IPS DF 6.9 (cell line): ENCODE measurements around the gene SPATA31E1.
"Not testable (repeated sequence)": the region's sequence is repeated elsewhere in the genome, so short reads cannot be mapped to it uniquely, and the experiment has no call there.

Experiments
- DNase-seq: peaks from one replicate; pipeline ENCODE4 v3.0.0-alpha.2; 2013; ENCODE audit warnings: low read depth, low spot score
- H3K27ac ChIP-seq: one replicate; pipeline ENCODE4 v1.5.1; 2013; ENCODE audit warnings: low read length, control low read depth
- H3K27me3 ChIP-seq: 2 replicates; pipeline ENCODE4 v1.6.1; 2013; ENCODE audit warnings: mild to moderate bottlenecking, low read length; ENCODE audit not compliant: control insufficient read depth, insufficient read depth
- H3K36me3 ChIP-seq: 2 replicates; pipeline ENCODE4 v1.6.1; 2013; ENCODE audit warnings: low read length; ENCODE audit not compliant: control insufficient read depth, insufficient read depth
- H3K4me1 ChIP-seq: 2 replicates; pipeline ENCODE4 v1.6.1; 2013; ENCODE audit warnings: low read length; ENCODE audit not compliant: control insufficient read depth, insufficient read depth
- H3K4me3 ChIP-seq: 2 replicates; pipeline ENCODE4 v1.5.1; 2013; ENCODE audit warnings: mild to moderate bottlenecking, low read length
- H3K9me3 ChIP-seq: 2 replicates; pipeline ENCODE4 v1.6.1; 2013; ENCODE audit warnings: low read length, inconsistent platforms; ENCODE audit not compliant: control insufficient read depth, insufficient read depth
- WGBS: extraction: QIAGEN DNeasy Blood & Tissue Kit; methylation state at CpG from one replicate; pipeline ENCODE4 v1.1.7; 2013; ENCODE audit warnings: mixed read lengths, missing lambda C conversion rate; ENCODE audit not compliant: insufficient read length, insufficient coverage; 5-methylcytosine and 5-hydroxymethylcytosine counted together

Gene SPATA31E1

GRCh38 chr9:87923012-87923411 is 40.3 kb downstream of the SPATA31E1 start:
- not testable (repeated sequence) for DNase-seq, H3K4me1 ChIP-seq
- WGBS = no CpG with 5 or more reads among the region's 10 CpGs

GRCh38 chr9:87924851-87925250 is 42.2 kb downstream of the SPATA31E1 start:
- H3K9me3 ChIP-seq, DNase-seq, H3K27me3 ChIP-seq, H3K4me3 ChIP-seq, H3K4me1 ChIP-seq, H3K36me3 ChIP-seq, H3K27ac ChIP-seq: not testable (repeated sequence)
- WGBS = no CpG with 5 or more reads among the region's 10 CpGs

More at GRCh38 chr9:87923012-87923411, 40.3 kb downstream of the SPATA31E1 start:
- H3K27ac ChIP-seq, H3K36me3 ChIP-seq, H3K27me3 ChIP-seq, H3K9me3 ChIP-seq, H3K4me3 ChIP-seq: not testable (repeated sequence)

- not testable (repeated sequence) for DNase-seq, H3K9me3 ChIP-seq, H3K36me3 ChIP-seq, H3K4me3 ChIP-seq, H3K27ac ChIP-seq, H3K4me1 ChIP-seq, H3K27me3 ChIP-seq
Measured at GRCh38 chr9:87929152-87929551, 46.5 kb downstream of the SPATA31E1 start.

- H3K36me3 ChIP-seq, H3K27ac ChIP-seq, H3K4me3 ChIP-seq, H3K9me3 ChIP-seq, DNase-seq, H3K4me1 ChIP-seq, H3K27me3 ChIP-seq: not testable (repeated sequence)
- no CpG with 5 or more reads among the region's 7 CpGs for WGBS
Measured at GRCh38 chr9:87934444-87934843, 51.8 kb downstream of the SPATA31E1 start.

- not testable (repeated sequence) for H3K27me3 ChIP-seq, H3K4me1 ChIP-seq, H3K27ac ChIP-seq, DNase-seq, H3K4me3 ChIP-seq, H3K36me3 ChIP-seq, H3K9me3 ChIP-seq
- WGBS = no CpG with 5 or more reads among the region's 12 CpGs
Measured at GRCh38 chr9:87937352-87937751, 54.7 kb downstream of the SPATA31E1 start.

- DNase-seq, H3K36me3 ChIP-seq, H3K9me3 ChIP-seq, H3K4me3 ChIP-seq, H3K4me1 ChIP-seq, H3K27ac ChIP-seq, H3K27me3 ChIP-seq: not testable (repeated sequence)
- no CpG with 5 or more reads among the region's 9 CpGs for WGBS
Measured at GRCh38 chr9:87937918-87938317, 55.2 kb downstream of the SPATA31E1 start.

GRCh38 chr9:87938336-87938735 is 55.7 kb downstream of the SPATA31E1 start:
- no CpG with 5 or more reads among the region's 12 CpGs for WGBS
- not testable (repeated sequence) for DNase-seq, H3K4me1 ChIP-seq, H3K4me3 ChIP-seq, H3K36me3 ChIP-seq, H3K27me3 ChIP-seq, H3K27ac ChIP-seq, H3K9me3 ChIP-seq
